GM18861 (cell line): ENCODE measurements around the gene FAM25C.
"Not testable (repeated sequence)": the region's sequence is repeated elsewhere in the genome, so short reads cannot be mapped to it uniquely, and the experiment has no call there.

Experiments
- ATAC-seq: cut with Tn5 transposase; IDR thresholded peaks from one replicate; pipeline ENCODE4 v1.9.1; 2021; ENCODE audit not compliant: unreplicated experiment

FAM25C gene

GRCh38 chr10:47999691-48000090, at the start of gene FAM25C:
FAM25C (minus strand) TSS chr10:47999791; CDS start chr10:47999765, 26 bp downstream.
- ATAC-seq = not testable (repeated sequence)

- not testable (repeated sequence) for ATAC-seq
Measured at GRCh38 chr10:48044557-48044956, 45.0 kb upstream of the FAM25C start.

GRCh38 chr10:48031390-48031789, 31.8 kb upstream of the FAM25C start:
- not testable (repeated sequence) for ATAC-seq

- ATAC-seq = not testable (repeated sequence)
Measured at GRCh38 chr10:48002306-48002705, 2.7 kb upstream of the FAM25C start.

- not testable (repeated sequence) for ATAC-seq
Measured at GRCh38 chr10:47994045-47994444, 5.5 kb downstream of the FAM25C start.

- ATAC-seq = not testable (repeated sequence)
Measured at GRCh38 chr10:47992560-47992959, 7.0 kb downstream of the FAM25C start.

- ATAC-seq = not testable (repeated sequence)
Measured at GRCh38 chr10:47991706-47992105, 7.9 kb downstream of the FAM25C start.

- not testable (repeated sequence) for ATAC-seq
Measured at GRCh38 chr10:47990097-47990496, 9.5 kb downstream of the FAM25C start.

- not testable (repeated sequence) for ATAC-seq
Measured at GRCh38 chr10:47989542-47989950, 10.0 kb downstream of the FAM25C start.

GRCh38 chr10:47988718-47989541, 10.7 kb downstream of the FAM25C start:
- ATAC-seq = not testable (repeated sequence)

GRCh38 chr10:47987952-47988351, 11.6 kb downstream of the FAM25C start:
- not testable (repeated sequence) for ATAC-seq

- not testable (repeated sequence) for ATAC-seq
Measured at GRCh38 chr10:47986413-47987230, 13.0 kb downstream of the FAM25C start.

GRCh38 chr10:47975409-47975808, 24.2 kb downstream of the FAM25C start:
- not testable (repeated sequence) for ATAC-seq

- ATAC-seq = not testable (repeated sequence)
Measured at GRCh38 chr10:47973131-47973530, 26.5 kb downstream of the FAM25C start.

GRCh38 chr10:47972077-47972476, 27.5 kb downstream of the FAM25C start:
- not testable (repeated sequence) for ATAC-seq

GRCh38 chr10:47971598-47971997, 28.0 kb downstream of the FAM25C start:
- ATAC-seq = not testable (repeated sequence)

GRCh38 chr10:47970047-47970446, 29.5 kb downstream of the FAM25C start:
- not testable (repeated sequence) for ATAC-seq

GRCh38 chr10:47968988-47969387, 30.6 kb downstream of the FAM25C start:
- not testable (repeated sequence) for ATAC-seq

- not testable (repeated sequence) for ATAC-seq
Measured at GRCh38 chr10:47964280-47965063, 35.1 kb downstream of the FAM25C start.

- ATAC-seq = not testable (repeated sequence)
Measured at GRCh38 chr10:47962785-47963184, 36.8 kb downstream of the FAM25C start.

- ATAC-seq = not testable (repeated sequence)
Measured at GRCh38 chr10:47960699-47961098, 38.9 kb downstream of the FAM25C start.
